DND-41 (cell line): ENCODE measurements around the gene FGFR2.

Source experiments
- ATAC-seq: fragments of 200-7000 bp; cut with Tn5 transposase; 3 replicates; pipeline ENCODE4 v1.9.1; 2021; ENCODE audit warnings: low read depth; ENCODE audit not compliant: insufficient read depth
- DNase-seq: peaks from one replicate; pipeline ENCODE4 v3.0.0-alpha.2; 2020
- H2AFZ ChIP-seq: 2 replicates; pipeline ENCODE4 v1.6.0; 2012; ENCODE audit warnings: low read depth, low read length
- H3K27ac ChIP-seq: 2 replicates; pipeline ENCODE4 v1.5.1; 2012; ENCODE audit warnings: low read length, inconsistent platforms
- H3K27me3 ChIP-seq: fragments of 200-600 bp; sonication (generic); 2 replicates; pipeline ENCODE4 v1.6.0; 2012; ENCODE audit warnings: low read length, mild to moderate bottlenecking, inconsistent platforms; ENCODE audit not compliant: insufficient read depth, poor library complexity
- H3K36me3 ChIP-seq: 2 replicates; pipeline ENCODE4 v1.5.1; 2012; ENCODE audit warnings: low read length, inconsistent platforms; ENCODE audit not compliant: insufficient read depth
- H3K4me1 ChIP-seq: 2 replicates; pipeline ENCODE4 v1.5.1; 2012; ENCODE audit warnings: mild to moderate bottlenecking, low read length; ENCODE audit not compliant: insufficient read depth
- H3K4me2 ChIP-seq: 2 replicates; pipeline ENCODE4 v1.6.0; 2012; ENCODE audit warnings: mild to moderate bottlenecking, moderate library complexity, low read length, inconsistent platforms; ENCODE audit not compliant: insufficient read depth
- H3K4me3 ChIP-seq, 2 experiments: fragments of 200-600 bp in 1 of 2; shearing (Covaris generic) in 1 of 2; 2 replicates each; pipeline ENCODE4 v1.5.1; 2012 to 2016; ENCODE audit warnings: inconsistent platforms in 2 of 2, low read length in 2 of 2, mild to moderate bottlenecking in 2 of 2, low read depth in 1 of 2, moderate library complexity in 1 of 2
- H3K79me2 ChIP-seq: 2 replicates; pipeline ENCODE4 v1.6.0; 2012; ENCODE audit warnings: low read length, inconsistent platforms; ENCODE audit not compliant: insufficient read depth
- H3K9ac ChIP-seq: 2 replicates; pipeline ENCODE4 v1.6.0; 2012; ENCODE audit warnings: low read depth, mild to moderate bottlenecking, inconsistent platforms, low read length, moderate library complexity
- H3K9me3 ChIP-seq: 2 replicates; pipeline ENCODE4 v1.5.1; 2012; ENCODE audit warnings: low read length, moderate library complexity, mild to moderate bottlenecking, inconsistent platforms; ENCODE audit not compliant: insufficient read depth, severe bottlenecking
- H4K20me1 ChIP-seq: 2 replicates; pipeline ENCODE4 v1.6.0; 2012; ENCODE audit warnings: low read length; ENCODE audit not compliant: insufficient read depth
- CTCF ChIP-seq: IDR thresholded peaks from 2 replicates; pipeline ENCODE4 v1.5.1; 2012; ENCODE audit warnings: borderline replicate concordance, low read length, moderate library complexity, mild to moderate bottlenecking; ENCODE audit not compliant: poor library complexity, severe bottlenecking; ENCODE audit errors: extremely low read depth
- EZH2 ChIP-seq: IDR thresholded peaks from 3 replicates; pipeline ENCODE4 v1.6.1; 2012; ENCODE audit warnings: borderline replicate concordance, low read depth, mild to moderate bottlenecking, moderate library complexity, low read length, inconsistent platforms; ENCODE audit not compliant: severe bottlenecking

Gene FGFR2

GRCh38 chr10:121457729-121458128 is 140.5 kb downstream of the FGFR2 start:
- no peak overlapping the region for H2AFZ ChIP-seq
- no peaks in the 10 kb centered on the region for H3K4me1 ChIP-seq
- no peaks in the 10 kb centered on the region for H3K79me2 ChIP-seq
- H4K20me1 ChIP-seq, result no peaks in the 10 kb centered on the region
- DNase-seq (no peak), ATAC-seq (no peak)
- H3K36me3 ChIP-seq, result no peaks in the 10 kb centered on the region
- H3K27me3 ChIP-seq, result peaks cover 2% of the 10 kb centered on the region
- no peak overlapping the region for H3K4me2 ChIP-seq
- no peak overlapping the region for H3K4me3 ChIP-seq
- no peak for TF ChIP-seq EZH2
- TF ChIP-seq CTCF, result no peak
- H3K9ac ChIP-seq, result no peak overlapping the region
- H3K27ac ChIP-seq, result no peak overlapping the region
- H3K9me3 ChIP-seq, result no peaks in the 10 kb centered on the region

GRCh38 chr10:121455377-121455776 is 142.9 kb downstream of the FGFR2 start:
- H4K20me1 ChIP-seq, result no peaks in the 10 kb centered on the region
- H3K9ac ChIP-seq, result no peak overlapping the region
- TF ChIP-seq CTCF (no peak), EZH2 (no peak)
- H3K4me2 ChIP-seq, result no peak overlapping the region
- no peak overlapping the region for H3K4me3 ChIP-seq
- H3K9me3 ChIP-seq, result no peaks in the 10 kb centered on the region
- no peak overlapping the region for H2AFZ ChIP-seq
- H3K27me3 ChIP-seq, result peaks cover 2% of the 10 kb centered on the region
- no peaks in the 10 kb centered on the region for H3K4me1 ChIP-seq
- no peaks in the 10 kb centered on the region for H3K79me2 ChIP-seq
- no peaks in the 10 kb centered on the region for H3K36me3 ChIP-seq
- no peak overlapping the region for H3K27ac ChIP-seq
- no peak for DNase-seq
- no peak for ATAC-seq

GRCh38 chr10:121454781-121455180 is 143.5 kb downstream of the FGFR2 start:
- no peak overlapping the region for H3K4me3 ChIP-seq
- H3K4me2 ChIP-seq, result no peak overlapping the region
- no peak overlapping the region for H2AFZ ChIP-seq
- H3K27ac ChIP-seq, result no peak overlapping the region
- ATAC-seq (no peak), DNase-seq (no peak)
- H3K9me3 ChIP-seq, result no peaks in the 10 kb centered on the region
- H3K36me3 ChIP-seq, result no peaks in the 10 kb centered on the region
- H3K9ac ChIP-seq, result no peak overlapping the region
- H3K27me3 ChIP-seq, result peaks cover 4% of the 10 kb centered on the region
- no peaks in the 10 kb centered on the region for H4K20me1 ChIP-seq
- TF ChIP-seq EZH2 (no peak), CTCF (no peak)
- no peaks in the 10 kb centered on the region for H3K4me1 ChIP-seq
- H3K79me2 ChIP-seq, result no peaks in the 10 kb centered on the region

GRCh38 chr10:121453160-121453559 is 145.1 kb downstream of the FGFR2 start:
- Histone ChIP-seq H3K4me3 (no peak overlapping the region), H2AFZ (no peak overlapping the region), H3K36me3 (no peaks in the 10 kb centered on the region), H3K27me3 (peaks cover 7% of the 10 kb centered on the region), H3K4me1 (no peaks in the 10 kb centered on the region), H3K9me3 (no peaks in the 10 kb centered on the region), H3K9ac (no peak overlapping the region), H4K20me1 (no peaks in the 10 kb centered on the region), H3K27ac (no peak overlapping the region), H3K79me2 (no peaks in the 10 kb centered on the region), H3K4me2 (no peak overlapping the region)
- DNase-seq, result no peak
- no peak for ATAC-seq
- TF ChIP-seq CTCF (no peak), EZH2 (no peak)
